CD4-positive, alpha-beta T cell treated with Interleukin-4 for 4 hours (primary cell): ENCODE results near the gene SLC24A1.
A peak's percentile ranks its signal among the peaks of the same experiment; 100 is the strongest.
"Not testable (repeated sequence)": the region's sequence is repeated elsewhere in the genome, so short reads cannot be mapped to it uniquely, and the experiment has no call there.

Source experiments
- DNase-seq: peaks from one replicate; pipeline ENCODE4 v3.0.0-alpha.2; 2020

Gene SLC24A1

GRCh38 chr15:65621638-65622037 lies at the start of gene SLC24A1:
TSS of gene SLC24A1 (plus strand) at chr15:65621938. CDS start at chr15:65624081, 2,143 bp downstream.
- no peak for DNase-seq

- no peak for DNase-seq
Observed at GRCh38 chr15:65571971-65572370, 49.8 kb upstream of the SLC24A1 start.

- DNase-seq: no peak
Observed at GRCh38 chr15:65576664-65577063, 45.1 kb upstream of the SLC24A1 start.

- DNase-seq: no peak
Observed at GRCh38 chr15:65577129-65577996, 44.4 kb upstream of the SLC24A1 start.

- DNase-seq: no peak
Observed at GRCh38 chr15:65578904-65579728, 42.6 kb upstream of the SLC24A1 start.

DNA sequence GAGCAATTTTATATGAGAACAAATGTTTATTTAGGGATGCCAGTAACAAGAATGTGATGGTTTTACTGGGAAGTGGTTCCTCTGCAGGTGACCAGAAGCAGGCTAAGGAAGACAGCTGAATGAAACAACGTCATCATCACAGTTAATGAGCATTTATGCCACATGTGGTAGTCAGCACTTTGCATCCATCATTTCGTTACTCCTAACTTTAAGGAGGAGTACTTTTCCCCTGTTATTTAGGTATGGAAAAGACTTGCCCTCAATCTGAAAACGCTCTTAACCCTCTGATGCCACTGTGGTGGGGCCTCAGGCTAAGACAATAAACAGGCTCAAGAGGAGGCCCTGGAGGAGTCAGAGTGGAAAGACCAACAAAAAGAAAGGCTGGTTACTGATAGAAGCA lies 42.0 kb upstream of the SLC24A1 start:
- DNase-seq: no peak

GRCh38 chr15:65580287-65580686 lies 41.5 kb upstream of the SLC24A1 start:
- DNase-seq: no peak

- peak; percentile 69 for DNase-seq
Observed at GRCh38 chr15:65583701-65584100, 38.0 kb upstream of the SLC24A1 start.

GRCh38 chr15:65584241-65584640 lies 37.5 kb upstream of the SLC24A1 start:
- no peak for DNase-seq

DNA sequence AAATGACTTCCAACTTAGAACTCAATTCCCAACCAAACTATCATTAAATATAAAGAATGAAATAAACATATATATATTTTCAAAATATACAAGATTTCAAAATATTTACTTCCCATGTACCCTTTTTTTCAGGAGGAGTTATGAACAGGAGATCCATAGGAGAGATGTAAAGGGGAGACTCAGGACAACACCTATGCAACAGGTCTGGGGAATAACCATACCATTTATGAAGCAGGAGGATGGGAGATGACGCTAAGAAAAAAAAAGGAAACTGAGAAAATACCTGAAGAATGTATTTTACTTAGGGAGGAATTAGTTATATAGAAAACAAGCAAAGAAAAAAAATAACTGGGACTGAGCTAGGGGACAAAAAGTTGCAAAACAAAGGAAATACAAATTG lies 34.6 kb upstream of the SLC24A1 start:
- no peak for DNase-seq

DNA sequence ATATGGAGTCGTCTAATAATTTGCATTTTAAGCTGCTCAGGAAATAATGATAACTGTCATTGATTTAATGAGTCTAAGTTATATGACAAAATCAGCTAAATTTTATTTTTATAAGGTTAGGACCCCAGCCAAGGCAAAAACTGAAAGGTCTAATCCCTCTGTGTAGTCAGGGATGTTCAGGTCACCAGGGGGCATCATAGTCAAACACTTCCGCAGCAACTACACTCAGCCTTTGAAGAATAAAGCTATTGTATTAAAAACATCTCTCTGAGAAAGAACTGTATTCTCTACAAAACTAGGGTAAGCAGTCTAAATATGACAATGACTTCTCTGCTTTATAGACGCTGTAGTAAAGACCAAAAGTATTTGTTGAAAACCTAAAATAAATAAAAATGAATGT lies 25.8 kb upstream of the SLC24A1 start:
- DNase-seq: no peak

GRCh38 chr15:65598468-65598867 lies 23.3 kb upstream of the SLC24A1 start:
- no peak for DNase-seq

DNA sequence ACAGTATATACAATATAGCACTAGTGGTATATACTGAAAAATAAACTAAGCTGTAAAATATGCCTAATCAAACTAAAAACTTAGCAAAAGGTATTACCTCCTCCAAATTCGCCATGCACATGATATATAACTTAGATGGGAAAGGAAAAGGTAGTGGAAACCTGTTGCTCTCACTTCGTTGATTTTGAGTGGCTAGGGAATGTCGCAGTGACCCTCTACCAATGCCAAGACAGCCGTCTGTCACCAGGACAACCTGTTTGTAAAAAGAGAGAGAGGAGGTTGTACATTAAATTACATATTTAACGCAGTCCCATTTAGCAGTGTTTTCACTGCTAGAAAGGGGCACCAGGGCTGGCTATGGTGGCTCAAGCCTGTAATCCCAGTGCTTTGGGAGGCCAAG lies 22.1 kb upstream of the SLC24A1 start:
- no peak for DNase-seq

DNA sequence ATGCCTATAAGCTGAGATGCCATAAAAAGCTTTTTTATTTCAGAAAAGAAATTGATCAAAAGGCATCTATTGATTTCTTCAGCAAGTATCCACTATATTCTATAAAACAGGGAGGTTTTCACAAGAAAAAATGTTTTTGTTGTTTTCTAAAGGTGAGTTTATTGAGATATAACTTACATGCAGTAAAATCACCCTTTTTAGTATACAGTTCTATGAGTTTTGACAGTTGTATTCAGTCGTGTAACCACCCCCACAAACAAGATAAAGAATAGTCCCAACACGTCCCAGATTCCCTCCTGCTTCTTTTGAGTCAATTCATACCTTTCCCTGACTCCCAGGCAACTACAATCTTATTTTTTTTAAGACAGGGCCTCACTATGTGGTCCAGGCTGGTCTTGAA lies 18.6 kb upstream of the SLC24A1 start:
- no peak for DNase-seq

DNA sequence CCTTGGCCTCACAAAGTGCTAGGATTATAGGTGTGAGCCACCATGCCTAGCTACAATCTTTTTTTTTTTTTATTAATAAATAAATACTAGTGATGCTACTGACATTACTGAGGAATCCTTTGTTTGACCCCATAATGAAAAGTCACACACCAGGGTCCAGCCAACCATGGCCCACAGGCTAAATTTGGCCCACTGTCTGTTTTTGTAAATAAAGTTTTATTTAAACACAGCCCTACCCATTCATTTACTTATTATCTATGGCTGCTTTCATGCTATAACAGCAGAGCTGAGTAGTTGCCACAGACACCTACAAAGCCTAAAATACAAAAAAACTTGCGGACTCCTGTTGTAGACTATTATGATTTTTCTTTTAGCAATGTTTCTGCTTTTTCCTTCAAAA lies 18.2 kb upstream of the SLC24A1 start:
- no peak for DNase-seq

DNA sequence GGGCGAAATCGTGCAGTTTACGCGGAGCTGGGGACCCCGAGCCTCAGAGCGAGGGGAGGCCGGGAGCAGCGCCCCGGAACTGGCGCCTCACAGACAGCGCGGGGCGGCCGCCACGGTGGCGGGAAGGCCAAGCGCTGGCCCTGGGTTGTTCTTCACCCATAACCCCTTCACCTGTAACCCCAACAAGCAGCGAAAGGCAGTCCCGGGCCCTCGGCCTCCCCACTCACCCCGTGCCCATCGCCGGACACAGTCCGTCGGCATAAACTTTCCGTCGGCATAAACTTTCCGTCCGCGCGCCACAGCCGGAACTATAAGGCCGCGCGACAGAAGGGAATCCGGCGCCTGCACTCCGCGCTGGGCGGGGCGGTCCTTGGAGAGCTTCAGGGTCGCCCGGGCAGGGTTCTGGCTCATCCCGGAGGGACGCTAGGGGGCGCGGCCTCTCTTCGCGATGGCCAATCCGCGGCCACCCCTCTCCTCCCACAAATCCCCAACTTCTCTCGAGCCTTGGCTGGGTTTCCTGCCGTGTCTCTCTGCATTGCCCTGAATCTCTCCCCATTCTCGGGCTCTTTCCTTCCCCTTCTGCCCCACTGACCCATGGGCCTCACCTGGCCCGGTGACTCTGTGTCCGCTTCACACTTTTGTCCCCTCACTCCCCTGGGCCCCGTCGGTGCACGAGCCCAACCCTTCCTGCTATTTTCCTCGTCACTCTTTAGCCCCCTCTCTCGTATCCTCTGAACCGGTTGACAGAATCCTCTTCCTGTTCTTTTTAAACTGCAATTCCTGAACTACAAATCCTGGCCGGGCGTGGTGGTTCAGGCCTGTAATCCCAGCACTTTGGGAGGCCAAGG lies 10.6 kb upstream of the SLC24A1 start, which contains the start of gene INTS14:
INTS14 (minus strand) TSS at position 261 of the 848 bp plus-strand sequence. CDS start 3,751 bp downstream, outside the sequence.
- peak; percentile 92 for DNase-seq

DNA sequence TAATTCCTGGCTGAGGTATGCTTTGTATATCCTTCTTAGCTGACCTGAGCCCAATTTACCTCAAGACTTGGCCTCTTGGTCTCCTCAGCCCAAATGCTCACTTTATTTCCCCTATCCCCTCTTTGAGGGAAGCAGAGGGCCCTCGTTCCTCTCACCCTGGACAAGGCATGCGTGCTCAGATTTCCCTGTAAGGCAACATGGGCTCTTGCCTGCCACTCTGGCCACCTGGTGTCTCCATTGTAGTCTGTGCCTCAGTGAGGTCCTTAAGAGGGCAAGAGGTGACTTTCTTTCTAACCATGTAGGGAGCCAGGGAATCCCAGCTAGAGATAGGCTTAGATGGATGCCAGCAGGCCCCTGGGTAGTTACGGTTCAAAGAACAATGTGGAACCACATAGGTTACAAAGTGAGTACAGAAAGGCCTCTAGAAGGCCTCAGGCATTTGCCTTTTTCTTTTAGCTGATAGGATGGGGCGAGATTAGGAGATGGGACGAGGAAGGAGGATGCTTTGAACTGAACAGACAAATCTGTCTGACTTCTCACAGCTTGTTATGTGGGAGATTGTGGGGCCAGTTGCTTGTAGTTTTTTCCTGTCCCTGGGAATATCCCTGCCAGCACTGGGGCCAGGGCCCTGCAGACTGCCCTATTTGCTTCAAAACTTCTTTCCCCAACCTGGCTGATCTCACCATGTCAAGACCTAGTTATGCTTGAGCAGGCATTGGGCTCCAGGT lies 9.7 kb upstream of the SLC24A1 start:
- DNase-seq: no peak

DNA sequence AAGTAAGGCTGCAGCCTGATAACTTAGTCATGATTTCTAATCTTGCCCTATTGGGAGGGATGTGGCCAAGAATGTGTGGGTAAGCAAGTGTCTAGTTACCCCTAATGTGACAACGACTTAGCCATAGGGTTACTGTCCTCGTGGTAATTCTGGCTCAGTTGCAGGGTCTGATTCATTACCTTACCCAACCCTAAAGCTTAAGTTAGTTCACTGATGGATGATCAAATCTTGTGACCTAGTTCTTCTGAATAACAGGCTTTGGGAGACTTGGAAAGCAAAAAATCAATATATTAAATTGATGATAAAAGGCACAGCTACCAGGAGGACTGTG lies 9.2 kb upstream of the SLC24A1 start:
- no peak for DNase-seq

DNA sequence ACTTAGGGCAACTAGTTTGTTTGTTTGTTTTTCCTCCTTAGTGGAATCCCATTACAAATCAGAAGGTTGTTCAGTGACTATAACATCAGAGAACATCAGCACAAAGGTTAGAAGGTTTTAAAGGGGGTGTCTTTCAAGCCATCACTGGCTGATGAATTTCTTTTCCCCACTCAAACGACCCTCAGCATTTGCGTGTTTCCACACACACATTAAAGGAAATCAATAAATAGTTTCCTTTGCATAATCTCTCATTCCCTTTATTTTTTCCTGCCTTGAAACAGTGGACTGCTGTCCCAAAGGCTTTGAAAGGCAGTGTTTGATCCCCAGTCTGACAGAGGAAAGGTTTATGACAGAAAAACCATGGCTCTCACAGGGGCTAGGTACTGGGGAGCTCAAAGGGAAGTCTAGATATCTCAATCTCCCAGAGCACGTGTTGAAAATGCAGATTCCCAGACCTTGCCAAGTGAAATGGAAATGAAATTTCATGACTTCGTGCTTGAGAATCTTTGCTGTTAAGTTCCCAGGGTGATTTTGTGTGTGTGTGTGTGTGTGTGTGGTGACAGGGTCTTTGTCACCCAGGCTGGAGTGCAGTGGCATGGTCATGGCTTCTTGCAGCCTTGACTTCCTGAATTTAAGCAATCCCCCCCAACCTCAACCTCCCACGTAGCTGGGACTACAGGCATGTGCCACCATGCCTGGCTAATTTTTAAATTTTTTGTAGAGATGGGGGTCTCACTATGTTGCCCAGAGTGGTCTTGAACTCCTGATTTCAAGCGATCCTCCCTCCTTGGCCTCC lies 8.6 kb upstream of the SLC24A1 start:
- DNase-seq: no peak

- DNase-seq: not testable (repeated sequence)
Observed at GRCh38 chr15:65615887-65616286, 5.9 kb upstream of the SLC24A1 start.

- no peak for DNase-seq
Observed at GRCh38 chr15:65618560-65619109, 3.1 kb upstream of the SLC24A1 start.
